ENCODE results near the gene GLYR1.

The GLYR1 gene

GRCh38 chr16:4876646-4877379 lies 29.7 kb upstream of the GLYR1 start:
- H3K9me3 ChIP-seq (ENCODE audit: severe bottlenecking), result no peaks in the 10 kb centered on the region
- no peak overlapping the region for H3K27ac ChIP-seq
- H3K4me3 ChIP-seq (ENCODE audit: low read depth, low read length), result no peak overlapping the region
- peaks cover 93% of the 10 kb centered on the region for H3K36me3 ChIP-seq
- DNase-seq, result no peak
- H3K27me3 ChIP-seq (ENCODE audit: insufficient read depth, low read depth, severe bottlenecking), result no peaks in the 10 kb centered on the region
- no peak for TF ChIP-seq CTCF (IDR thresholded peaks at IDR 0.05; ENCODE audit: low read depth, low read length)

- no peak overlapping the region for H3K4me3 ChIP-seq (ENCODE audit: low read depth, low read length)
- H3K27me3 ChIP-seq (ENCODE audit: insufficient read depth, low read depth, severe bottlenecking), result no peaks in the 10 kb centered on the region
- H3K27ac ChIP-seq, result no peak overlapping the region
- H3K36me3 ChIP-seq, result peaks cover 90% of the 10 kb centered on the region
- no peak for TF ChIP-seq CTCF (IDR thresholded peaks at IDR 0.05; ENCODE audit: low read depth, low read length)
- H3K9me3 ChIP-seq (ENCODE audit: severe bottlenecking), result no peaks in the 10 kb centered on the region
- no peak for DNase-seq
Observed at GRCh38 chr16:4874666-4875065, 27.6 kb upstream of the GLYR1 start.

GRCh38 chr16:4873091-4873490 lies 26.0 kb upstream of the GLYR1 start:
- Histone ChIP-seq H3K4me3 (ENCODE audit: low read depth, low read length) (no peak overlapping the region), H3K9me3 (ENCODE audit: severe bottlenecking) (no peaks in the 10 kb centered on the region), H3K27me3 (ENCODE audit: insufficient read depth, low read depth, severe bottlenecking) (no peaks in the 10 kb centered on the region), H3K36me3 (peaks cover 86% of the 10 kb centered on the region), H3K27ac (no peak overlapping the region)
- TF ChIP-seq CTCF (IDR thresholded peaks at IDR 0.05; ENCODE audit: low read depth, low read length), result no peak
- DNase-seq, result no peak

- no peak overlapping the region for H3K27ac ChIP-seq
- no peak overlapping the region for H3K4me3 ChIP-seq (ENCODE audit: low read depth, low read length)
- DNase-seq, result no peak
- peaks cover 79% of the 10 kb centered on the region for H3K36me3 ChIP-seq
- no peaks in the 10 kb centered on the region for H3K9me3 ChIP-seq (ENCODE audit: severe bottlenecking)
- no peaks in the 10 kb centered on the region for H3K27me3 ChIP-seq (ENCODE audit: insufficient read depth, low read depth, severe bottlenecking)
- TF ChIP-seq CTCF (IDR thresholded peaks at IDR 0.05; ENCODE audit: low read depth, low read length), result no peak
Observed at GRCh38 chr16:4871071-4871470, 24.0 kb upstream of the GLYR1 start.

GRCh38 chr16:4870138-4870671 lies 23.1 kb upstream of the GLYR1 start:
- TF ChIP-seq CTCF (IDR thresholded peaks at IDR 0.05; ENCODE audit: low read depth, low read length), result no peak
- no peak overlapping the region for H3K27ac ChIP-seq
- DNase-seq, result no peak
- no peak overlapping the region for H3K4me3 ChIP-seq (ENCODE audit: low read depth, low read length)
- no peaks in the 10 kb centered on the region for H3K27me3 ChIP-seq (ENCODE audit: insufficient read depth, low read depth, severe bottlenecking)
- peaks cover 73% of the 10 kb centered on the region for H3K36me3 ChIP-seq
- no peaks in the 10 kb centered on the region for H3K9me3 ChIP-seq (ENCODE audit: severe bottlenecking)
